ENCODE results near the gene ZNF493. TPM values are rescaled to one million over a fixed set of nuclear protein-coding genes. Genes with fewer than 3 reads are reported as not detected.

ZNF493 gene
- total RNA-seq, 4 donors from 2014 or later: 9.2 to 54.2 (median 20.4) TPM

GRCh38 chr19:21434967-21435544, 38.1 kb downstream of the ZNF493 start:
- no peaks in the 10 kb centered on the region for H3K4me1 ChIP-seq

GRCh38 chr19:21439201-21439751, 42.3 kb downstream of the ZNF493 start:
- Histone ChIP-seq H3K9me3 (no peaks in the 10 kb centered on the region), H3K4me3 (no peak overlapping the region)

More at GRCh38 chr19:21434967-21435544, 38.1 kb downstream of the ZNF493 start:
- Histone ChIP-seq H3K36me3 (no peaks in the 10 kb centered on the region), H3K9me3 (peaks cover 0 to 3% (median 0%) of the 10 kb centered on the region in 3 donors), H3K27me3 (no peaks in the 10 kb centered on the region), H3K27ac (no peak overlapping the region), H3K4me3 (no peak overlapping the region)
- 57 to 90% methylated on average over 8 of the region's 8 CpGs for WGBS, 2 donors (ENCODE audit: low coverage in 1 of 2)
- ATAC-seq: no peak
- no peak for TF ChIP-seq CTCF (IDR thresholded peaks at IDR 0.05)
- TF ChIP-seq POLR2AphosphoS5 (IDR thresholded peaks at IDR 0.05): no peak
- no peak for TF ChIP-seq POLR2A (IDR thresholded peaks at IDR 0.05)

GRCh38 chr19:21440321-21440720, 43.4 kb downstream of the ZNF493 start:
- Histone ChIP-seq H3K36me3 (no peaks in the 10 kb centered on the region), H3K27me3 (no peaks in the 10 kb centered on the region), H3K4me3 (no peak overlapping the region), H3K27ac (no peak overlapping the region), H3K9me3 (no peaks in the 10 kb centered on the region), H3K4me1 (no peaks in the 10 kb centered on the region)
- ATAC-seq: no peak
- WGBS, 2 donors (ENCODE audit: low coverage in 1 of 2): 86 to 92% methylated on average over 7 to 9 of the region's 16 CpGs
- TF ChIP-seq EP300 (IDR thresholded peaks at IDR 0.05) (no peak), POLR2AphosphoS5 (IDR thresholded peaks at IDR 0.05) (no peak), CTCF (IDR thresholded peaks at IDR 0.05) (no peak)

More at GRCh38 chr19:21439201-21439751, 42.3 kb downstream of the ZNF493 start:
- Histone ChIP-seq H3K4me1 (no peaks in the 10 kb centered on the region), H3K27me3 (no peaks in the 10 kb centered on the region), H3K27ac (no peak overlapping the region), H3K36me3 (no peaks in the 10 kb centered on the region)
- TF ChIP-seq EP300 (IDR thresholded peaks at IDR 0.05) (no peak), POLR2A (IDR thresholded peaks at IDR 0.05) (no peak), CTCF (IDR thresholded peaks at IDR 0.05) (no peak), POLR2AphosphoS5 (IDR thresholded peaks at IDR 0.05) (no peak)
- 54 to 73% methylated on average over 2 to 4 of the region's 4 CpGs for WGBS, 2 donors (ENCODE audit: low coverage in 1 of 2)
- peak; percentile 34 for ATAC-seq

GRCh38 chr19:21451187-21451586, 54.3 kb downstream of the ZNF493 start:
- ATAC-seq: no peak
- H3K36me3 ChIP-seq: no peaks in the 10 kb centered on the region
- no peak overlapping the region for H3K4me3 ChIP-seq
- WGBS, 2 donors (ENCODE audit: low coverage in 1 of 2): 83 to 88% methylated on average over 3 of the region's 3 CpGs
- H3K4me1 ChIP-seq: no peaks in the 10 kb centered on the region
- H3K9me3 ChIP-seq: peaks cover 0 to 19% (median 0%) of the 10 kb centered on the region in 3 donors
- no peaks in the 10 kb centered on the region for H3K27me3 ChIP-seq
- no peak overlapping the region for H3K27ac ChIP-seq
- no peak for TF ChIP-seq POLR2AphosphoS5 (IDR thresholded peaks at IDR 0.05)
- no peak for TF ChIP-seq CTCF (IDR thresholded peaks at IDR 0.05)
- no peak for TF ChIP-seq EP300 (IDR thresholded peaks at IDR 0.05)
- no peak for TF ChIP-seq POLR2A (IDR thresholded peaks at IDR 0.05)

- Histone ChIP-seq H3K27me3 (no peaks in the 10 kb centered on the region), H3K4me1 (no peaks in the 10 kb centered on the region), H3K9me3 (peaks cover 0 to 19% (median 0%) of the 10 kb centered on the region in 3 donors), H3K27ac (no peak overlapping the region), H3K36me3 (no peaks in the 10 kb centered on the region), H3K4me3 (no peak overlapping the region)
- ATAC-seq: no peak
- 88 to 96% methylated on average over 2 to 3 of the region's 3 CpGs for WGBS, 2 donors (ENCODE audit: low coverage in 1 of 2)
- TF ChIP-seq EP300 (IDR thresholded peaks at IDR 0.05): no peak
- no peak for TF ChIP-seq POLR2AphosphoS5 (IDR thresholded peaks at IDR 0.05)
- TF ChIP-seq POLR2A (IDR thresholded peaks at IDR 0.05): no peak
- no peak for TF ChIP-seq CTCF (IDR thresholded peaks at IDR 0.05)
Measured at GRCh38 chr19:21454901-21455300, 58.0 kb downstream of the ZNF493 start.

Data from gastroesophageal sphincter (tissue), 4 donors.